ENCODE results near the gene CLEC2B. TPM values are rescaled to one million over a fixed set of nuclear protein-coding genes. Genes with fewer than 3 reads are reported as not detected.

CLEC2B gene
- total and polyA plus RNA-seq, 2 donors (not counting 1 experiment from before 2014, with no cell fraction given), result 9.7 to 15.7 TPM

- DNase-seq (ENCODE audit: low read depth in 2 of 2), result no peak
- no peaks in the 10 kb centered on the region for H3K79me2 ChIP-seq (ENCODE audit: control insufficient read depth, insufficient read depth, low read length)
- peak overlapping the region; percentile 15 for H3K4me2 ChIP-seq (ENCODE audit: extremely low read depth, insufficient read depth, low read length)
Observed at GRCh38 chr12:9866860-9867269, 2.3 kb downstream of the CLEC2B start.

GRCh38 chr12:9864913-9865675 lies 4.1 kb downstream of the CLEC2B start:
- peak overlapping the region in 2 of 4 experiments; percentile 6 to 12 for H3K4me3 ChIP-seq (replicated peaks in 1 of 4; ENCODE audit: control extremely low read depth in 1 of 4, insufficient read depth in 1 of 4, low read depth in 3 of 4, low read length in 4 of 4)
- no peaks in the 10 kb centered on the region for H3K36me3 ChIP-seq (ENCODE audit: control insufficient read depth, insufficient read depth, low read length)
- no peak overlapping the region for H3K9ac ChIP-seq (ENCODE audit: insufficient read depth, low read length)
- H3K27me3 ChIP-seq (ENCODE audit: control insufficient read depth, insufficient read depth, low read length), result no peaks in the 10 kb centered on the region
- no peaks in the 10 kb centered on the region for H3K79me2 ChIP-seq (ENCODE audit: control insufficient read depth, insufficient read depth, low read length)
- no peak for TF ChIP-seq EZH2 (IDR thresholded peaks at IDR 0.05; ENCODE audit: low read length, missing control alignments)
- TF ChIP-seq CTCF (conservative IDR thresholded peaks at IDR 0.05 in 1 of 2, IDR thresholded peaks at IDR 0.05 in 1 of 2; ENCODE audit: low read depth in 1 of 2, low read length in 2 of 2), result no peak
- no peaks in the 10 kb centered on the region for H3K9me3 ChIP-seq (ENCODE audit: control insufficient read depth, insufficient read depth, low read depth, low read length)
- H4K20me1 ChIP-seq (ENCODE audit: control insufficient read depth, extremely low read depth, insufficient read depth, low read length), result no peaks in the 10 kb centered on the region
- H3K4me2 ChIP-seq (ENCODE audit: extremely low read depth, insufficient read depth, low read length), result no peak overlapping the region
- H3K27ac ChIP-seq (ENCODE audit: insufficient read depth, low read length), result no peak overlapping the region
- DNase-seq (ENCODE audit: low read depth in 2 of 2), result no peak
- H3K4me1 ChIP-seq (ENCODE audit: control insufficient read depth, extremely low read depth, insufficient read depth, low read length), result no peaks in the 10 kb centered on the region
- H2AFZ ChIP-seq (ENCODE audit: low read length), result peak overlapping the region; percentile 9

More at GRCh38 chr12:9866860-9867269, 2.3 kb downstream of the CLEC2B start:
- Histone ChIP-seq H3K4me3 (replicated peaks in 1 of 4; ENCODE audit: control extremely low read depth in 1 of 4, insufficient read depth in 1 of 4, low read depth in 3 of 4, low read length in 4 of 4) (peak overlapping the region in 2 of 4 experiments; percentile 56 to 91), H3K27ac (ENCODE audit: insufficient read depth, low read length) (no peak overlapping the region), H3K9me3 (ENCODE audit: control insufficient read depth, insufficient read depth, low read depth, low read length) (no peaks in the 10 kb centered on the region), H4K20me1 (ENCODE audit: control insufficient read depth, extremely low read depth, insufficient read depth, low read length) (no peaks in the 10 kb centered on the region), H3K27me3 (ENCODE audit: control insufficient read depth, insufficient read depth, low read length) (no peaks in the 10 kb centered on the region), H2AFZ (ENCODE audit: low read length) (no peak overlapping the region), H3K4me1 (ENCODE audit: control insufficient read depth, extremely low read depth, insufficient read depth, low read length) (no peaks in the 10 kb centered on the region), H3K36me3 (ENCODE audit: control insufficient read depth, insufficient read depth, low read length) (no peaks in the 10 kb centered on the region), H3K9ac (ENCODE audit: insufficient read depth, low read length) (no peak overlapping the region)
- TF ChIP-seq CTCF (conservative IDR thresholded peaks at IDR 0.05 in 1 of 2, IDR thresholded peaks at IDR 0.05 in 1 of 2; ENCODE audit: low read depth in 1 of 2, low read length in 2 of 2) (no peak), EZH2 (IDR thresholded peaks at IDR 0.05; ENCODE audit: low read length, missing control alignments) (no peak)

GRCh38 chr12:9858135-9858534 lies 11.0 kb downstream of the CLEC2B start:
- Histone ChIP-seq H3K36me3 (ENCODE audit: control insufficient read depth, insufficient read depth, low read length) (no peaks in the 10 kb centered on the region), H3K9me3 (ENCODE audit: control insufficient read depth, insufficient read depth, low read depth, low read length) (no peaks in the 10 kb centered on the region), H3K4me2 (ENCODE audit: extremely low read depth, insufficient read depth, low read length) (no peak overlapping the region), H4K20me1 (ENCODE audit: control insufficient read depth, extremely low read depth, insufficient read depth, low read length) (no peaks in the 10 kb centered on the region), H3K27ac (ENCODE audit: insufficient read depth, low read length) (no peak overlapping the region), H2AFZ (ENCODE audit: low read length) (no peak overlapping the region), H3K9ac (ENCODE audit: insufficient read depth, low read length) (no peak overlapping the region), H3K4me3 (replicated peaks in 1 of 4; ENCODE audit: control extremely low read depth in 1 of 4, insufficient read depth in 1 of 4, low read depth in 3 of 4, low read length in 4 of 4) (no peak overlapping the region), H3K4me1 (ENCODE audit: control insufficient read depth, extremely low read depth, insufficient read depth, low read length) (no peaks in the 10 kb centered on the region), H3K79me2 (ENCODE audit: control insufficient read depth, insufficient read depth, low read length) (no peaks in the 10 kb centered on the region), H3K27me3 (ENCODE audit: control insufficient read depth, insufficient read depth, low read length) (no peaks in the 10 kb centered on the region)
- DNase-seq (ENCODE audit: low read depth in 2 of 2), result no peak
- TF ChIP-seq CTCF (conservative IDR thresholded peaks at IDR 0.05 in 1 of 2, IDR thresholded peaks at IDR 0.05 in 1 of 2; ENCODE audit: low read depth in 1 of 2, low read length in 2 of 2), result no peak
- no peak for TF ChIP-seq EZH2 (IDR thresholded peaks at IDR 0.05; ENCODE audit: low read length, missing control alignments)

All from fibroblast of lung (primary cell).